Measurements from ENCODE around the gene FBXO28.

Gene FBXO28

GRCh38 chr1:224151117-224151516 lies 37.2 kb downstream of the FBXO28 start:
- no peak for DNase-seq (ENCODE audit: low read depth in 2 of 2)

GRCh38 chr1:224157316-224157715 lies 43.4 kb downstream of the FBXO28 start:
- DNase-seq (ENCODE audit: low read depth in 2 of 2), result no peak

- no peak for DNase-seq (ENCODE audit: low read depth in 2 of 2)
Observed at GRCh38 chr1:224159541-224159940, 45.6 kb downstream of the FBXO28 start.

GRCh38 chr1:224160171-224160682 lies 46.3 kb downstream of the FBXO28 start:
- DNase-seq (ENCODE audit: low read depth in 2 of 2), result no peak

- DNase-seq (ENCODE audit: low read depth in 2 of 2), result no peak
Observed at GRCh38 chr1:224162768-224163167, 48.9 kb downstream of the FBXO28 start.

- no peak for DNase-seq (ENCODE audit: low read depth in 2 of 2)
Observed at GRCh38 chr1:224163311-224163710, 49.4 kb downstream of the FBXO28 start.

GRCh38 chr1:224168859-224169380 lies 55.0 kb downstream of the FBXO28 start:
- DNase-seq (ENCODE audit: low read depth in 2 of 2), result no peak

GRCh38 chr1:224169718-224170270 lies 55.9 kb downstream of the FBXO28 start:
- no peak for DNase-seq (ENCODE audit: low read depth in 2 of 2)

GRCh38 chr1:224170343-224170742 lies 56.4 kb downstream of the FBXO28 start:
- no peak for DNase-seq (ENCODE audit: low read depth in 2 of 2)

GRCh38 chr1:224170748-224171478 lies 57.0 kb downstream of the FBXO28 start:
- no peak for DNase-seq (ENCODE audit: low read depth in 2 of 2)

- no peak for DNase-seq (ENCODE audit: low read depth in 2 of 2)
Observed at GRCh38 chr1:224172229-224172628, 58.3 kb downstream of the FBXO28 start.

- DNase-seq (ENCODE audit: low read depth in 2 of 2), result no peak
Observed at GRCh38 chr1:224173523-224173922, 59.6 kb downstream of the FBXO28 start.

GRCh38 chr1:224175617-224176016 lies 61.7 kb downstream of the FBXO28 start:
- no peak for DNase-seq (ENCODE audit: low read depth in 2 of 2)

- no peak for DNase-seq (ENCODE audit: low read depth in 2 of 2)
Observed at GRCh38 chr1:224177356-224177999, 63.6 kb downstream of the FBXO28 start.

GRCh38 chr1:224178894-224179293 lies 65.0 kb downstream of the FBXO28 start:
- no peak for DNase-seq (ENCODE audit: low read depth in 2 of 2)

- DNase-seq (ENCODE audit: low read depth in 2 of 2), result no peak
Observed at GRCh38 chr1:224180783-224181452, 67.0 kb downstream of the FBXO28 start.

- no peak for DNase-seq (ENCODE audit: low read depth in 2 of 2)
Observed at GRCh38 chr1:224181453-224181810, 67.5 kb downstream of the FBXO28 start.

GRCh38 chr1:224182057-224182865 lies 68.3 kb downstream of the FBXO28 start:
- peak; percentile 30 to 31 for DNase-seq (ENCODE audit: low read depth in 2 of 2)

GRCh38 chr1:224182866-224183590 lies 69.1 kb downstream of the FBXO28 start, which contains the start of gene DEGS1:
TSS of gene DEGS1 (plus strand) at chr1:224183240. CDS start at chr1:224183337, 97 bp downstream.
- DNase-seq (ENCODE audit: low read depth in 2 of 2), result peak; percentile 71 to 74

- DNase-seq (ENCODE audit: low read depth in 2 of 2), result peak; percentile 53 to 56
Observed at GRCh38 chr1:224183591-224184312, 69.8 kb downstream of the FBXO28 start.

Data from stimulated activated CD4-positive, alpha-beta T cell treated with anti-CD3 and anti-CD28 coated beads, Interleukin-4, amount 100 ng/mL, for 48 hours (primary cell).